ENCODE results near the gene CXCR3. TPM values are rescaled to one million over a fixed set of nuclear protein-coding genes. Genes with fewer than 3 reads are reported as not detected.

Gene CXCR3
- polyA plus RNA-seq, 2 donors, result 0.64 to 0.69 TPM

GRCh38 chrX:71637848-71638247 lies 19.5 kb upstream of the CXCR3 start:
- H3K4me3 ChIP-seq (ENCODE audit: low read depth in 1 of 2, low read length in 2 of 2), result no peak overlapping the region
- H3K27ac ChIP-seq (ENCODE audit: low read depth in 2 of 2, low read length in 1 of 2), result peak overlapping the region; percentile 31 to 36
- no peaks in the 10 kb centered on the region for H3K36me3 ChIP-seq (ENCODE audit: control insufficient read depth in 2 of 2, insufficient read depth in 2 of 2, low read length in 1 of 2)
- no peaks in the 10 kb centered on the region for H3K4me1 ChIP-seq (ENCODE audit: control insufficient read depth in 2 of 2, insufficient read depth in 2 of 2, low read length in 1 of 2)
- 44 to 46% methylated on average over 4 of the region's 4 CpGs for WGBS, 2 donors
- H3K9me3 ChIP-seq (ENCODE audit: control insufficient read depth in 2 of 2, insufficient read depth in 1 of 2, low read depth in 1 of 2, low read length in 1 of 2), result no peaks in the 10 kb centered on the region
- H3K27me3 ChIP-seq (ENCODE audit: control insufficient read depth in 1 of 2, insufficient read depth in 2 of 2, low read length in 2 of 2), result peaks cover 0 to 3% of the 10 kb centered on the region in 2 donors

GRCh38 chrX:71637253-71637618 lies 18.9 kb upstream of the CXCR3 start:
- Histone ChIP-seq H3K27me3 (ENCODE audit: control insufficient read depth in 1 of 2, insufficient read depth in 2 of 2, low read length in 2 of 2) (peaks cover 0 to 3% of the 10 kb centered on the region in 2 donors), H3K4me3 (ENCODE audit: low read depth in 1 of 2, low read length in 2 of 2) (no peak overlapping the region), H3K9me3 (ENCODE audit: control insufficient read depth in 2 of 2, insufficient read depth in 1 of 2, low read depth in 1 of 2, low read length in 1 of 2) (no peaks in the 10 kb centered on the region), H3K36me3 (ENCODE audit: control insufficient read depth in 2 of 2, insufficient read depth in 2 of 2, low read length in 1 of 2) (no peaks in the 10 kb centered on the region), H3K4me1 (ENCODE audit: control insufficient read depth in 2 of 2, insufficient read depth in 2 of 2, low read length in 1 of 2) (no peaks in the 10 kb centered on the region), H3K27ac (ENCODE audit: low read depth in 2 of 2, low read length in 1 of 2) (no peak overlapping the region)
- 79 to 86% methylated on average over 3 of the region's 3 CpGs for WGBS, 2 donors

GRCh38 chrX:71636438-71637252 lies 18.3 kb upstream of the CXCR3 start:
- H3K9me3 ChIP-seq (ENCODE audit: control insufficient read depth in 2 of 2, insufficient read depth in 1 of 2, low read depth in 1 of 2, low read length in 1 of 2), result no peaks in the 10 kb centered on the region
- H3K4me1 ChIP-seq (ENCODE audit: control insufficient read depth in 2 of 2, insufficient read depth in 2 of 2, low read length in 1 of 2), result no peaks in the 10 kb centered on the region
- H3K4me3 ChIP-seq (ENCODE audit: low read depth in 1 of 2, low read length in 2 of 2), result no peak overlapping the region
- no peaks in the 10 kb centered on the region for H3K36me3 ChIP-seq (ENCODE audit: control insufficient read depth in 2 of 2, insufficient read depth in 2 of 2, low read length in 1 of 2)
- 69 to 71% methylated on average over 9 of the region's 9 CpGs for WGBS, 2 donors
- peaks cover 0 to 3% of the 10 kb centered on the region in 2 donors for H3K27me3 ChIP-seq (ENCODE audit: control insufficient read depth in 1 of 2, insufficient read depth in 2 of 2, low read length in 2 of 2)
- no peak overlapping the region for H3K27ac ChIP-seq (ENCODE audit: low read depth in 2 of 2, low read length in 1 of 2)

DNA sequence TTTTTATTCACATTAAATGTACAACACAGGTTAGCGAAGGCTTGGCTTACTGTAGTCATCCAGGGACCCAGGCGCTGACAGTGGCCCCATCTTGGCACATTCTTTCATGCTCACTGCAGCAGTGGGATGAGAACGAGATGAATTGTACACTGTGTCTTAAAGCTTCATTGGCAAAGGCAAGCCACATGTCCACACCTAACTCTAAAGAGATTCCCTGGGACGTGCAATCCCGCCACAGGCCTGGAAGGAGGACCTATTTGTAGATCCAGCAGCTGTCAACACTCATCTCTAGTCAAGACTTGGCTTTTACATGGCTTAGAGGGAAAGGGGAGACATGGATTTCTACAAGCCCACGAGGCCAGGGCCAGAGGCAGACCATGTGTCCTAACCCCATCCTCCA lies 16.1 kb upstream of the CXCR3 start:
- H3K36me3 ChIP-seq (ENCODE audit: control insufficient read depth in 2 of 2, insufficient read depth in 2 of 2, low read length in 1 of 2), result no peaks in the 10 kb centered on the region
- H3K9me3 ChIP-seq (ENCODE audit: control insufficient read depth in 2 of 2, insufficient read depth in 1 of 2, low read depth in 1 of 2, low read length in 1 of 2), result no peaks in the 10 kb centered on the region
- H3K27me3 ChIP-seq (ENCODE audit: control insufficient read depth in 1 of 2, insufficient read depth in 2 of 2, low read length in 2 of 2), result peaks cover 0 to 3% of the 10 kb centered on the region in 2 donors
- H3K4me3 ChIP-seq (ENCODE audit: low read depth in 1 of 2, low read length in 2 of 2), result no peak overlapping the region
- no peaks in the 10 kb centered on the region for H3K4me1 ChIP-seq (ENCODE audit: control insufficient read depth in 2 of 2, insufficient read depth in 2 of 2, low read length in 1 of 2)
- no peak overlapping the region for H3K27ac ChIP-seq (ENCODE audit: low read depth in 2 of 2, low read length in 1 of 2)
- WGBS, 2 donors, result 68 to 87% methylated on average over 6 of the region's 6 CpGs

GRCh38 chrX:71632923-71633657 lies 14.8 kb upstream of the CXCR3 start:
- WGBS, 2 donors, result 82 to 89% methylated on average over 10 of the region's 10 CpGs
- Histone ChIP-seq H3K9me3 (ENCODE audit: control insufficient read depth in 2 of 2, insufficient read depth in 1 of 2, low read depth in 1 of 2, low read length in 1 of 2) (no peaks in the 10 kb centered on the region), H3K27ac (ENCODE audit: low read depth in 2 of 2, low read length in 1 of 2) (no peak overlapping the region), H3K4me1 (ENCODE audit: control insufficient read depth in 2 of 2, insufficient read depth in 2 of 2, low read length in 1 of 2) (no peaks in the 10 kb centered on the region), H3K4me3 (ENCODE audit: low read depth in 1 of 2, low read length in 2 of 2) (no peak overlapping the region), H3K27me3 (ENCODE audit: control insufficient read depth in 1 of 2, insufficient read depth in 2 of 2, low read length in 2 of 2) (no peaks in the 10 kb centered on the region), H3K36me3 (ENCODE audit: control insufficient read depth in 2 of 2, insufficient read depth in 2 of 2, low read length in 1 of 2) (no peaks in the 10 kb centered on the region)

GRCh38 chrX:71629467-71629866 lies 11.2 kb upstream of the CXCR3 start:
- H3K27ac ChIP-seq (ENCODE audit: low read depth in 2 of 2, low read length in 1 of 2), result peak overlapping the region in 1 of 2 donors; percentile 17
- no peaks in the 10 kb centered on the region for H3K9me3 ChIP-seq (ENCODE audit: control insufficient read depth in 2 of 2, insufficient read depth in 1 of 2, low read depth in 1 of 2, low read length in 1 of 2)
- no peaks in the 10 kb centered on the region for H3K27me3 ChIP-seq (ENCODE audit: control insufficient read depth in 1 of 2, insufficient read depth in 2 of 2, low read length in 2 of 2)
- H3K36me3 ChIP-seq (ENCODE audit: control insufficient read depth in 2 of 2, insufficient read depth in 2 of 2, low read length in 1 of 2), result no peaks in the 10 kb centered on the region
- H3K4me3 ChIP-seq (ENCODE audit: low read depth in 1 of 2, low read length in 2 of 2), result no peak overlapping the region
- 77 to 80% methylated on average over 2 of the region's 2 CpGs for WGBS, 2 donors
- peaks cover 0 to 3% of the 10 kb centered on the region in 2 donors for H3K4me1 ChIP-seq (ENCODE audit: control insufficient read depth in 2 of 2, insufficient read depth in 2 of 2, low read length in 1 of 2)

- peaks cover 0 to 7% of the 10 kb centered on the region in 2 donors for H3K4me1 ChIP-seq (ENCODE audit: control insufficient read depth in 2 of 2, insufficient read depth in 2 of 2, low read length in 1 of 2)
- no peaks in the 10 kb centered on the region for H3K36me3 ChIP-seq (ENCODE audit: control insufficient read depth in 2 of 2, insufficient read depth in 2 of 2, low read length in 1 of 2)
- 82 to 86% methylated on average over 14 of the region's 14 CpGs for WGBS, 2 donors
- no peaks in the 10 kb centered on the region for H3K27me3 ChIP-seq (ENCODE audit: control insufficient read depth in 1 of 2, insufficient read depth in 2 of 2, low read length in 2 of 2)
- no peak overlapping the region for H3K27ac ChIP-seq (ENCODE audit: low read depth in 2 of 2, low read length in 1 of 2)
- no peak overlapping the region for H3K4me3 ChIP-seq (ENCODE audit: low read depth in 1 of 2, low read length in 2 of 2)
- no peaks in the 10 kb centered on the region for H3K9me3 ChIP-seq (ENCODE audit: control insufficient read depth in 2 of 2, insufficient read depth in 1 of 2, low read depth in 1 of 2, low read length in 1 of 2)
These were observed 9.5 kb upstream of the CXCR3 start for GRCh38 chrX:71627588-71628404.

- Histone ChIP-seq H3K27me3 (ENCODE audit: control insufficient read depth in 1 of 2, insufficient read depth in 2 of 2, low read length in 2 of 2) (no peaks in the 10 kb centered on the region), H3K27ac (ENCODE audit: low read depth in 2 of 2, low read length in 1 of 2) (no peak overlapping the region), H3K4me3 (ENCODE audit: low read depth in 1 of 2, low read length in 2 of 2) (no peak overlapping the region), H3K4me1 (ENCODE audit: control insufficient read depth in 2 of 2, insufficient read depth in 2 of 2, low read length in 1 of 2) (peaks cover 0 to 7% of the 10 kb centered on the region in 2 donors), H3K9me3 (ENCODE audit: control insufficient read depth in 2 of 2, insufficient read depth in 1 of 2, low read depth in 1 of 2, low read length in 1 of 2) (no peaks in the 10 kb centered on the region), H3K36me3 (ENCODE audit: control insufficient read depth in 2 of 2, insufficient read depth in 2 of 2, low read length in 1 of 2) (no peaks in the 10 kb centered on the region)
- WGBS, 2 donors, result 59 to 67% methylated on average over 6 of the region's 6 CpGs
These were observed 8.3 kb upstream of the CXCR3 start for GRCh38 chrX:71626576-71626975.

- peaks cover 0 to 7% of the 10 kb centered on the region in 2 donors for H3K4me1 ChIP-seq (ENCODE audit: control insufficient read depth in 2 of 2, insufficient read depth in 2 of 2, low read length in 1 of 2)
These were observed 7.2 kb upstream of the CXCR3 start for GRCh38 chrX:71625471-71625870.

More at GRCh38 chrX:71625471-71625870, 7.2 kb upstream of the CXCR3 start:
- Histone ChIP-seq H3K9me3 (ENCODE audit: control insufficient read depth in 2 of 2, insufficient read depth in 1 of 2, low read depth in 1 of 2, low read length in 1 of 2) (no peaks in the 10 kb centered on the region), H3K4me3 (ENCODE audit: low read depth in 1 of 2, low read length in 2 of 2) (no peak overlapping the region), H3K36me3 (ENCODE audit: control insufficient read depth in 2 of 2, insufficient read depth in 2 of 2, low read length in 1 of 2) (no peaks in the 10 kb centered on the region), H3K27me3 (ENCODE audit: control insufficient read depth in 1 of 2, insufficient read depth in 2 of 2, low read length in 2 of 2) (no peaks in the 10 kb centered on the region), H3K27ac (ENCODE audit: low read depth in 2 of 2, low read length in 1 of 2) (no peak overlapping the region)
- 83 to 92% methylated on average over 5 of the region's 5 CpGs for WGBS, 2 donors

All from esophagus (tissue), 2 donors.